ENCODE measurements around the gene PGAM2.

The PGAM2 gene

GRCh38 chr7:44057849-44058758 lies 7.3 kb downstream of the PGAM2 start:
- DNase-seq (ENCODE audit: low read depth): no peak
- no peak overlapping the region for H3K4me3 ChIP-seq (ENCODE audit: control insufficient read depth, low read depth, low read length)
- TF ChIP-seq CTCF (conservative IDR thresholded peaks at IDR 0.05; ENCODE audit: control insufficient read depth, insufficient read depth, low read depth, low read length): no peak

- no peak overlapping the region for H3K4me3 ChIP-seq (ENCODE audit: control insufficient read depth, low read depth, low read length)
- DNase-seq (ENCODE audit: low read depth): no peak
- no peak for TF ChIP-seq CTCF (conservative IDR thresholded peaks at IDR 0.05; ENCODE audit: control insufficient read depth, insufficient read depth, low read depth, low read length)
These were observed 8.1 kb downstream of the PGAM2 start for GRCh38 chr7:44057181-44057848.

- TF ChIP-seq CTCF (conservative IDR thresholded peaks at IDR 0.05; ENCODE audit: control insufficient read depth, insufficient read depth, low read depth, low read length): no peak
- no peak overlapping the region for H3K4me3 ChIP-seq (ENCODE audit: control insufficient read depth, low read depth, low read length)
- no peak for DNase-seq (ENCODE audit: low read depth)
These were observed 8.7 kb downstream of the PGAM2 start for GRCh38 chr7:44056681-44057080.

GRCh38 chr7:44052771-44053365 lies 12.5 kb downstream of the PGAM2 start:
- no peak overlapping the region for H3K4me3 ChIP-seq (ENCODE audit: control insufficient read depth, low read depth, low read length)
- TF ChIP-seq CTCF (conservative IDR thresholded peaks at IDR 0.05; ENCODE audit: control insufficient read depth, insufficient read depth, low read depth, low read length): no peak
- no peak for DNase-seq (ENCODE audit: low read depth)

- TF ChIP-seq CTCF (conservative IDR thresholded peaks at IDR 0.05; ENCODE audit: control insufficient read depth, insufficient read depth, low read depth, low read length): no peak
- H3K4me3 ChIP-seq (ENCODE audit: control insufficient read depth, low read depth, low read length): no peak overlapping the region
- DNase-seq (ENCODE audit: low read depth): no peak
These were observed 13.7 kb downstream of the PGAM2 start for GRCh38 chr7:44051611-44052220.

GRCh38 chr7:44050915-44051560 lies 14.3 kb downstream of the PGAM2 start:
- no peak for TF ChIP-seq CTCF (conservative IDR thresholded peaks at IDR 0.05; ENCODE audit: control insufficient read depth, insufficient read depth, low read depth, low read length)
- no peak for DNase-seq (ENCODE audit: low read depth)
- no peak overlapping the region for H3K4me3 ChIP-seq (ENCODE audit: control insufficient read depth, low read depth, low read length)

Data from fibroblast of mammary gland (primary cell).